Ovary (tissue), 9 donors: ENCODE measurements around the gene IQSEC2. TPM values are rescaled to one million over a fixed set of nuclear protein-coding genes. Genes with fewer than 3 reads are reported as not detected.

Experiments used
- DNase-seq, 5 donors: peaks; one replicate each; pipeline ENCODE4 v3.0.0-alpha.2; 2019 to 2020
- H3K27ac ChIP-seq, 2 donors: fragments of 200-600 bp; one replicate each; pipeline versions ENCODE4 v1.5.1 to v1.8.0; 2019 to 2022
- H3K27me3 ChIP-seq: fragments of 200-600 bp; one replicate; pipeline ENCODE4 v1.8.0; 2022
- H3K36me3 ChIP-seq: fragments of 200-600 bp; sonication (generic); one replicate; pipeline ENCODE4 v1.5.1; 2019
- H3K4me1 ChIP-seq: one replicate; pipeline ENCODE4 v1.8.1; 2013; ENCODE audit warnings: mild to moderate bottlenecking, moderate library complexity; ENCODE audit not compliant: insufficient read depth
- H3K4me3 ChIP-seq: fragments of 200-600 bp; sonication (generic); one replicate; pipeline ENCODE4 v1.5.1; 2017
- H3K9me3 ChIP-seq, 2 donors: fragments of 200-600 bp in 1 of 2; sonication (generic) in 1 of 2; one replicate each; pipeline versions ENCODE4 v1.5.1 to v1.8.1; 2013 to 2019; ENCODE audit warnings: mild to moderate bottlenecking in 1 of 2, moderate library complexity in 1 of 2
- EP300 ChIP-seq: sonication (generic); formaldehyde crosslinking; IDR thresholded peaks from one replicate; pipeline ENCODE4 v1.6.1; 2017; ENCODE audit warnings: antibody characterized with exemption
- POLR2A ChIP-seq: fragments of 450-650 bp; IDR thresholded peaks from one replicate; pipeline ENCODE4 v1.6.1; 2017; ENCODE audit warnings: antibody characterized with exemption, mild to moderate bottlenecking, moderate library complexity
- WGBS, 3 donors: extraction: QIAGEN DNeasy Blood & Tissue Kit in 1 of 3; methylation state at CpG; one replicate each; pipeline versions ENCODE4 v1.1.5 to v1.1.7; 2013 to 2017; 5-methylcytosine and 5-hydroxymethylcytosine counted together
- intact Hi-C, 4 donors: fragments of 100-400 bp; cut with DNase I; formaldehyde crosslinking; loops; one replicate each; pipeline versions ENCODE4 v1.11.0 to v1.15.1; 2022 to 2023
- polyA plus RNA-seq, 2 donors: library from polyadenylated mRNA; stranded (reverse); fragments of 200-250 nt in 1 of 2; fragments of 350-450 nt in 1 of 2; fragmentation: Illumina TruSeq in 1 of 2; extraction: RNeasy Lipid Tissue Mini Kit (QIAGEN cat#74804) in 1 of 2; gene quantifications; one replicate each; pipeline ENCODE4 v1.2.3, GENCODE V29; 2013 to 2014
- total RNA-seq, 7 donors: library from RNA; depleted of rRNA in 2 of 7; stranded (reverse); fragments of >200 nt in 2 of 7; fragmentation: NEBNext Ultra II Directional in 3 of 7; extraction: Animal tissue kit (Norgen Biotek cat#: 25700) in 3 of 7; gene quantifications; one replicate each; pipeline versions ENCODE4 v1.1.0 to v1.2.4, GENCODE V29; 2016 to 2023
- TF ChIP-seq, protein P1 (sequence below), 3 donors: fragments of 450-650 bp in 2 of 3; fragments of 200-600 bp in 1 of 3; IDR thresholded peaks; one replicate each; pipeline versions ENCODE4 v1.5.1 to v1.8.0; 2016 to 2022; ENCODE audit warnings: antibody characterized with exemption in 3 of 3, mild to moderate bottlenecking in 1 of 3
- donor health status: DM: no; HTN: no; CAD: no; lungs with moderate emphysema.
- donor health status: DM: no; HTN: no; CAD: no.
- donor health status: Bipolar disorder and iron deficiency.
- donor health status: DM: yes; HTN: yes; CAD: no.
- donor health status: DM: no; HTN: no; CAD: no.
- donor health status: DM: yes; HTN: yes; CAD: no.

Gene IQSEC2
- total and polyA plus RNA-seq, 9 donors: 8.2 to 20.1 (median 11.9) TPM

DNA sequence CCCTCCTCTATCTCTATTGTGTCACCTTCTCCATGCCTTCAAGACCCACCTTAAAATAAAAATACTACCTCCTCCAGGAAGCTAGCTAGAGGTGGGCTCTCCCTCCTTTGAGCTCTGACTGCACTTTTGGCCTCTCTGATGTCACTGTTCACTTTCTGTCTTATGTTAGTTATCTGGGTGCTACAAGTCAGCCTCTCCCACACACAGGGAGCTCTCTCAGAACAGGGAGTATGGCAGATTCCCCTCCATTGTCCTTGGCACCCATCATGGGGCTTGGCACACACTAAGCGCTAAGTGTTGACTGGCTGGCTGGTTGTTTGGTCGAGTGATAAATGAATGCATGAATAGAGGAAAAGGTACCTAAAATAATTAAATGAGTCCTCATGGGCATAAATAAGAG, 35.2 kb downstream of the IQSEC2 start:
- no peaks in the 10 kb centered on the region for H3K4me1 ChIP-seq

DNA sequence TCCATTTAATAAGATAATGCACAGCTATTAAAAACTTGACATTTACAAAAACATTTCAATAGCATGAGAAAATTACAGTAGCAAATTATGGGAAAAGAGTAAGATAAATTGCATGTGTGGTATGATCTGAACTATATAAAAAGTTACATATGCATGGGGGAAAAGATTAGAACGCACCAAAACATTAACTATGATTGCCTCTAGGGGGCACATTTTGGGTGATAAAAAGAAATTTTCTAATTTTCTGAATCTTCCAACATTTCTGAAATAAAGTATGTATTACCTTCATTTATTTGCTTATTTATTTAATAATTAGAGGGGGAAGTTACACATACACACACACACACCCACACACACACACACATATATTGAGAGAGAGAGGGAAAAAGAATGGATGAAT, 36.8 kb downstream of the IQSEC2 start:
- H3K9me3 ChIP-seq: no peaks in the 10 kb centered on the region
- no peaks in the 10 kb centered on the region for H3K27me3 ChIP-seq
- H3K4me1 ChIP-seq: no peaks in the 10 kb centered on the region
- H3K36me3 ChIP-seq: no peaks in the 10 kb centered on the region
- no peak overlapping the region for H3K27ac ChIP-seq
- no peak overlapping the region for H3K4me3 ChIP-seq
- 48 to 59% (median 51%) methylated on average over 1 of the region's 1 CpG for WGBS, 3 donors
- TF ChIP-seq POLR2A (no peak), EP300 (no peak)
- TF ChIP-seq, protein P1, sequence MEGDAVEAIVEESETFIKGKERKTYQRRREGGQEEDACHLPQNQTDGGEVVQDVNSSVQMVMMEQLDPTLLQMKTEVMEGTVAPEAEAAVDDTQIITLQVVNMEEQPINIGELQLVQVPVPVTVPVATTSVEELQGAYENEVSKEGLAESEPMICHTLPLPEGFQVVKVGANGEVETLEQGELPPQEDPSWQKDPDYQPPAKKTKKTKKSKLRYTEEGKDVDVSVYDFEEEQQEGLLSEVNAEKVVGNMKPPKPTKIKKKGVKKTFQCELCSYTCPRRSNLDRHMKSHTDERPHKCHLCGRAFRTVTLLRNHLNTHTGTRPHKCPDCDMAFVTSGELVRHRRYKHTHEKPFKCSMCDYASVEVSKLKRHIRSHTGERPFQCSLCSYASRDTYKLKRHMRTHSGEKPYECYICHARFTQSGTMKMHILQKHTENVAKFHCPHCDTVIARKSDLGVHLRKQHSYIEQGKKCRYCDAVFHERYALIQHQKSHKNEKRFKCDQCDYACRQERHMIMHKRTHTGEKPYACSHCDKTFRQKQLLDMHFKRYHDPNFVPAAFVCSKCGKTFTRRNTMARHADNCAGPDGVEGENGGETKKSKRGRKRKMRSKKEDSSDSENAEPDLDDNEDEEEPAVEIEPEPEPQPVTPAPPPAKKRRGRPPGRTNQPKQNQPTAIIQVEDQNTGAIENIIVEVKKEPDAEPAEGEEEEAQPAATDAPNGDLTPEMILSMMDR (IDR thresholded peaks at IDR 0.05): no peak
- DNase-seq: no peak
- intact Hi-C loops: no loop called here

More for the DNA sequence above, 35.2 kb downstream of the IQSEC2 start:
- no peaks in the 10 kb centered on the region for H3K27me3 ChIP-seq
- intact Hi-C loops: no loop called here
- no peaks in the 10 kb centered on the region for H3K36me3 ChIP-seq
- WGBS, 3 donors: 60 to 71% (median 69%) methylated on average over 2 of the region's 2 CpGs
- no peak overlapping the region for H3K4me3 ChIP-seq
- DNase-seq: no peak
- no peaks in the 10 kb centered on the region for H3K9me3 ChIP-seq
- H3K27ac ChIP-seq: no peak overlapping the region
- TF ChIP-seq, protein P1 (IDR thresholded peaks at IDR 0.05): no peak
- TF ChIP-seq POLR2A: no peak

DNA sequence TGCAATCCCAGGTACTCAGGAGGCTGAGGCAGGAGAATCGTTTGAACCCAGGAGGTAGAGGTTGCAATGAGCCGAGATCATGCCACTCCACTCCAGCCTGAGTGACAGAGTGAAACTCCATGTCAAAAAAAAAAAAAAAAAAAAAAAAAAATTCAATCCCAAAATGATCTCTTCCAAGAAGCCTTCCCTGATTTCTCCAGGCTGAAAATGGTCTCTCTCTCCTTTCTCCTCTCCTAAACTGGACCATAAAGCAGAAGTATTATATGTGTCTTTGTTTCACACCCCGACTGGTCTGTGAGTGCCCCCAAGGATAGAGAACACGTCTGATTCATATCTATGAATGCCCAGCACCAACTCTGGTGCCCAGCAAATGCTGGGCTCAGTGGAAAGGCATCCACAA, 39.1 kb downstream of the IQSEC2 start:
- TF ChIP-seq EP300 (no peak), POLR2A (no peak)
- TF ChIP-seq, protein P1 (IDR thresholded peaks at IDR 0.05): no peak
- H3K36me3 ChIP-seq: no peaks in the 10 kb centered on the region
- H3K27me3 ChIP-seq: no peaks in the 10 kb centered on the region
- no peaks in the 10 kb centered on the region for H3K9me3 ChIP-seq
- WGBS, 3 donors: 80 to 88% (median 88%) methylated on average over 4 of the region's 4 CpGs
- intact Hi-C loops: no loop called here
- H3K4me3 ChIP-seq: no peak overlapping the region
- H3K4me1 ChIP-seq: no peaks in the 10 kb centered on the region
- no peak overlapping the region for H3K27ac ChIP-seq
- DNase-seq: no peak

DNA sequence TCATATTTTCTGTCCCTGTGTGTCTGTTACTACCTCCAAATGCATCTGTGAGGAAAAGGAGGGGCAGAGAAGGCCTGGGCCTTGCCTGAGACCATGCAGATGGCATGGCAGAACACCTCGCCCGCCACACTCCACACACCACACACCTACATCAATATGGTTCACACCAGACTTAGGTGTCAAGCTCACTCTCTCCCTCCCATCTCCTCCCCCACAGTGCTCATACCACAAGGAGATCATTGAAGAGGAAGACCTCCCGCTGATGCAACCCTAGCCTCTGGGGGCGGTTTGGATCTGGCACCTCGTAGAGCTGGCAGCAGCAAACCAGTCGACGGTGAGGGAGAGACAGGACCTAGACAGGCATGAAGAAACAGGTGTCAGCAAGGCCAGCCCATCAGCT, 39.8 kb downstream of the IQSEC2 start:
- no peaks in the 10 kb centered on the region for H3K4me1 ChIP-seq
- no peaks in the 10 kb centered on the region for H3K9me3 ChIP-seq
- WGBS, 3 donors: 76 to 87% (median 82%) methylated on average over 7 of the region's 7 CpGs
- intact Hi-C loops: no loop called here
- H3K27ac ChIP-seq: no peak overlapping the region
- no peaks in the 10 kb centered on the region for H3K36me3 ChIP-seq
- no peak for DNase-seq
- no peak for TF ChIP-seq POLR2A
- TF ChIP-seq, protein P1 (IDR thresholded peaks at IDR 0.05): no peak
- TF ChIP-seq EP300: no peak
- no peak overlapping the region for H3K4me3 ChIP-seq
- H3K27me3 ChIP-seq: no peaks in the 10 kb centered on the region

DNA sequence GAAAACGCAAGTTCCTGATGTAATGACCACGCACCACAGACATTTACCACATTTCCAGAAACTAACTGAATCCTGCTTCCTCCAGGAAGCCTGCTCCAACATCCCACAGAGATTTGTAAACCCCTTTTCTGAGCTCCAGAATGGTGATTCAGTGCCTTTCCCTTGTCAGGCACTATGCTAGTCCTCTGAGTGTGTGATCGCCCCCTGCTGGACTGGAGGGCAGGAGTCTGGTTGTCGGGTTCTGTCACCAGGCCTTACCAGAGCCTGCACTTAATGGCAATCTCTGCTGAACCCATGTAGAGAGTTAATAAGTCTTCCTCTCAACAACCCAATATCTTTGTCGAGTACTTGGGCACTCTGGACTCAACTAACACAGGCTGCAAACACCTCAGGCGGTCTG, 41.9 kb downstream of the IQSEC2 start:
- TF ChIP-seq POLR2A: no peak
- TF ChIP-seq EP300: no peak
- TF ChIP-seq, protein P1 (IDR thresholded peaks at IDR 0.05): no peak
- Histone ChIP-seq H3K27me3 (no peaks in the 10 kb centered on the region), H3K4me3 (no peak overlapping the region), H3K4me1 (no peaks in the 10 kb centered on the region), H3K36me3 (no peaks in the 10 kb centered on the region), H3K27ac (no peak overlapping the region), H3K9me3 (no peaks in the 10 kb centered on the region)
- 74 to 88% (median 80%) methylated on average over 6 of the region's 6 CpGs for WGBS, 3 donors
- intact Hi-C loops: no loop called here
- DNase-seq: no peak
